GM18511 (cell line): ENCODE results near the gene SYCP1.
"Not testable (repeated sequence)": the region's sequence is repeated elsewhere in the genome, so short reads cannot be mapped to it uniquely, and the experiment has no call there.

Source experiments
- ATAC-seq: cut with Tn5 transposase; IDR thresholded peaks from one replicate; pipeline ENCODE4 v1.9.1; 2021; ENCODE audit warnings: mild to moderate bottlenecking, moderate library complexity; ENCODE audit not compliant: unreplicated experiment

Gene SYCP1, protein sequence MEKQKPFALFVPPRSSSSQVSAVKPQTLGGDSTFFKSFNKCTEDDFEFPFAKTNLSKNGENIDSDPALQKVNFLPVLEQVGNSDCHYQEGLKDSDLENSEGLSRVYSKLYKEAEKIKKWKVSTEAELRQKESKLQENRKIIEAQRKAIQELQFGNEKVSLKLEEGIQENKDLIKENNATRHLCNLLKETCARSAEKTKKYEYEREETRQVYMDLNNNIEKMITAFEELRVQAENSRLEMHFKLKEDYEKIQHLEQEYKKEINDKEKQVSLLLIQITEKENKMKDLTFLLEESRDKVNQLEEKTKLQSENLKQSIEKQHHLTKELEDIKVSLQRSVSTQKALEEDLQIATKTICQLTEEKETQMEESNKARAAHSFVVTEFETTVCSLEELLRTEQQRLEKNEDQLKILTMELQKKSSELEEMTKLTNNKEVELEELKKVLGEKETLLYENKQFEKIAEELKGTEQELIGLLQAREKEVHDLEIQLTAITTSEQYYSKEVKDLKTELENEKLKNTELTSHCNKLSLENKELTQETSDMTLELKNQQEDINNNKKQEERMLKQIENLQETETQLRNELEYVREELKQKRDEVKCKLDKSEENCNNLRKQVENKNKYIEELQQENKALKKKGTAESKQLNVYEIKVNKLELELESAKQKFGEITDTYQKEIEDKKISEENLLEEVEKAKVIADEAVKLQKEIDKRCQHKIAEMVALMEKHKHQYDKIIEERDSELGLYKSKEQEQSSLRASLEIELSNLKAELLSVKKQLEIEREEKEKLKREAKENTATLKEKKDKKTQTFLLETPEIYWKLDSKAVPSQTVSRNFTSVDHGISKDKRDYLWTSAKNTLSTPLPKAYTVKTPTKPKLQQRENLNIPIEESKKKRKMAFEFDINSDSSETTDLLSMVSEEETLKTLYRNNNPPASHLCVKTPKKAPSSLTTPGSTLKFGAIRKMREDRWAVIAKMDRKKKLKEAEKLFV

DNA sequence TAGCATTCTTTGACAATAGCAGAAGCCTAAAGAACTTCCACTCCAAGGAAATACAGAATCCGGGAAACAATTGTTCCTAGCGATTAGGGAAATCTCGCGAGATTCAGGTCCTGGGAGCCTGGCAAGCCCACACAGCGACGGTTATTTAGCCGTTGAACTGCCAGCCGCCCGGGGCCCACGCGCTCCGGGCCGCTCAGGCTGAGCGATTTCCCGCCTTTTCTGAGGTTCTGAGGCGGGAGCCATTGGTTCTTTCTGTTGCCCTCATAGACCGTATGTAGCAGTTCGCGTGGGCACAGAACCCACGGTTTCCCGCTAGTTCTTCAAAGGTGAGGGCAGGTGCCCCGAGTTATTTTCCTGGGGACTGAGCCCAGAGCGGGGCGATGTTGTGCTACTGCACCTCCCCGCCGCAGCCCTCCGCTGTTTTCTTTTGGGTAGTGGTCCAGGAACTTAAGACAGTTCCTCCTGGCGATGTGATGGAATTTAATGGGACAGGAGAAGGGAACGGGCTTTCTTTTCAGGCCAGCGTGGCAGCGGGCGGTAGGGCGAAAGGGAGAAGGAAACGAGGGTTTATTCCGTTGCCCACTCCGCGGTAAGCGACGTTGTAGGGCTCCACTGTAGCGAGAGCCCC, at the start of gene SYCP1:
TSS of gene SYCP1 (plus strand) at position 171 of the 628 bp plus-strand sequence. CDS start 602 bp downstream, outside the sequence.
- no peak for ATAC-seq

DNA sequence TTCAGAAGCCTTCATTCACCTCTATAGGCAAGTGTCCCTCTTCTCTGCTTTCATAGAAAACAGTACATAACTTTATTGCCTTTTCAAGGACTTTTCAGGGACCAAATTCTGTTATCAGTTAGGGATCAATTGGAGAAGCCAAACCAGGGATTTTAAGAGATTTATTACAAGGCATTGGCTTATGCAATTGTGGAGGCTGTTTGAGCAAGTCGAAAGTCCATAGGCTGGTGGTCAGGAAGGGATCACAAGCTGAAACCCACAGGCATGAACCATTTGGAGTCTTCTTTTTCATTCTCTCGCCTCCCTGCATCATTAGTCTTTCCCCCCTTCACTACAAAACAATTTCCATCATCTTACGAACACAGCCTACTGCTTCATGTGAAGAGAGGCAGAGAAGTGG, 34.8 kb upstream of the SYCP1 start:
- no peak for ATAC-seq

DNA sequence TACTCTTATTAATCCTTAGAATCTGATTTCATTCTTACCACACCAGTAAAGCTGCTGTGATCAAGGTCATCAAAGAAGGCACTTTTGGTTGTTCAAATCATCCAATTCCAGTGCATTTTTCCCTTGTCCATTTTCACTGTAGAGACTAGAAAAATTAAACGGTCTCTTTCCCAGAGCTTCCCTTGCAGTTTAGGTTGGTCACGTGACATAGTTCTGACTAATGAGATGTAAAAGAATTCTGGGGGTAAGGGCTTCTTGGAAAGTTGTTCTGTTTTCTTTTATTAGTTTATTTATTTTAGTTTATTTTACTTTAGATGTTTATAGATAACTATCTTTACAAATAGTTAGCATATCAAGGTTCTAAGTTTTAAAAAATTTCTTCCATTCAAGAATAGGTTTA, 34.3 kb upstream of the SYCP1 start:
- ATAC-seq, result no peak

DNA sequence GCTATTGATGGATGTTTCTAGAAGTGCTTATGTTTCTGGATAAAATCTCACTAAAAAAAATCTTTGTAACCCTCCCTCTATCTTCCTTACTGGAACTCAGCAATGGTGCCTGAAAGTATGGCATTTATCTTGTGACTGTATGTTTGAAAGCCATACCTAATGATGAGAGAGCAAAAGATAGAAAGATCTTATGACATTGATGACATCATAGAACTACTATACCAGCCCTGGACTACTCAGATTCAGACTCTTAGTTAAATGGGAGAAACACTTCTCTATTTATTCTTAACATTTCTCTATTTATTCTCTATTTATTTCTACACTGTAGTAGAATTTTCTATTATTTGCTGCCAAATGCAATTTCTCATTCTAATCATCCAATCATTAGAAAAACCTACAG, 32.7 kb upstream of the SYCP1 start:
- no peak for ATAC-seq

DNA sequence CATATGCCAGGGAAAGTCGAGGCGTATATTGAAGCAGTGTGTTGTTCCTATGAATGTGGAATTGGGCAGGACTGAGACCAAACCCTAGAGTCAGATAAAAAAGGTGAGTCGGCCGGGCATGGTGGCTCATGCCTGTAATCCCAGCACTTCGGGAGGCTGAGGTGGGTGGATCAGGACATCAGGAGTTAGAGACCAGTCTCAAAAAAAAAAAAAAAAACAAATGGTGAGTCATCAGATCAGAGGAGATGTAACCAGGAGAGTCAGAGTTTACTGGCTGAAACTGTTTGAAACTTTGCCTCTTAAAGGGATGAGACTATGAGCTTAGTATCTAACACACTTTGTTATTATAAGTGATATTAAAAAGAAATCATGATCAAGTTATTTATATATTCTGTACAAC, 26.4 kb upstream of the SYCP1 start:
- no peak for ATAC-seq

DNA sequence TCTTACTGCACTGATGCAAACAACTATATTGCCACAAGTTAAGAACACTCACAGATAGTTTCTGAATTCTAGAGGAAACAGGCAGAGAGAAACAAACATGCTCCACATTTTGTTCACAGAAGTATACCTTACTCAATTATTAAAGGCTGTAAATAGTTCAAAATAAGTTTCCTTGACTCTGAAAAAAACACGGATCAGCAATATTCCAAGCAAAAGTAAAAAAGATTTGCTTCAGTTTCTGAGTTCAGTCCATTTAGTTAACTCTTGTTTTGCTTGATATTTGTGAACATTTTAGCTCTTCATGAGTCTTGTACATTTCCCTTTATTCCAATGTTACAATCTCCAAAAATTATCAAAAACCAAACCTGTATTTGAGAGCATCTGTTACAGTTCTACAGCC, 24.6 kb upstream of the SYCP1 start:
- ATAC-seq, result not testable (repeated sequence)

DNA sequence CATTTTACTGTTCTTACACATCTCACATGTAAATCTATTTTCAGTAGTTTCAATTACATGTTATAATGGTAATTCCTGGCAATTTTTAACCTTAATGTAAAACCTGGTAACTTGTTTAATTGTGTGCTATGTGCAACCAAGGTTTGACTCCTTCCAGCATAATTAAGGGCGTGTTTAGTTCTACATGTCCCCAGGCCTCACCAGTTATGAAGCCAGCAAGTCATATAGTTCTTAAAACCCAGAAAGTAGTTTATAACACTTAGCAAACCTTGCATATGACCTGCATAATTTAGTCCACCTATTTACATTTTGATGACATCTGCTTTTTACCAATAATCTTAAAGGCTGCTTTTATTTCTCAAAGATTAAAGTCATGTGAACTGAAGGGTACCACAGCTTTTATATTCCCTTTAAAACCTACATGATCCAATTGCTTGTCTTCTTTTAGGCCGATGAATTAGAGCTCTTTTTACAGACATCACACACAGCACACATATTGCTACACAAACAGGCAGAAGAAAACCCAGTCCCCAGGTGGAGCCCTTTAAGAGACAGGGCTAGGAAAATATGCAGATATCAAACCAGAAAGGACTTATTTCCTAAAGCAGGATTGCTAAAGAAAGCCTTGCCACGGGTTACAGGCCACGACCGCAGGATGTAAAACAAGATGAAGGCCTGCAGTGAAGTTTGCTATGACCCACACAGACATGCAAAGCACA, 23.2 kb upstream of the SYCP1 start:
- ATAC-seq, result no peak

DNA sequence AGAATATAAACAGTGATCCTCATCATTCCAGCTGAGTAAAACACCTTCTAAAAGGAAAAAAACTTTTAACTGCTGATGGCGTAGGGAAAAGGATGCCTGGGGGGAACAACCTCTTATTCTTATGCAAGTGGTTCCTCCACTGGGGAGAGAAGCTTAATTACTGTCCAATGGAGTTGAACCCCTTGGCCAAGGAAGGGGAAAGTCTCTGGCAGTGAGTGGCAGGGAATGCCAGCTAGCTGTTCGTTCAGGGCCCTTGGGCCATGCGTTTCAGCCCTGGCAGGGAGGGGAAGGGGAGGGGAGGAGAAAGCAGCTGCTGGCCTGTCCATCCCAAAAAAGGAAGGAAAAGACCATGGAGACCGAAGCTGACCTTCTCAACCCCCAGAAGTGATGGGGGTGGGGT, 22.6 kb upstream of the SYCP1 start:
- ATAC-seq, result no peak

DNA sequence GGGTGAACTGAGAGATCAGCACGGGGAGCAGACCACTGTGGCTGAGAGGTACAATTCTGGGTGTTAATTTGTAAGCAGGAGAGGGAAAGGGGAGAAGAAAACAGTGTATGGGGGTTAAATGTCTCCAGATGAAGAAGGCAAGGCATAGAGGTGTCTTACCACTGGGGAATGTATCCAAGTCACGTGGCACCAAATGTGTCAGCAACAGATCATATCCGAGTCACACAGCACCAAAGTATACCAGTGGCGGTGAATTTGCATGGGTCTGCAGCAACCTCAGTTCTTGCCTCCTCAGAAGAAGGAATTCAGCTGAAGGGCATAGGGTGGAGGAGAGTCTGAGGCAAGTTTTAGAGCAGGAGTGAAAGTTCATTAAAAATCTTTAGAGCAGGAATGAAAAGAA, 21.2 kb upstream of the SYCP1 start:
- ATAC-seq, result no peak

DNA sequence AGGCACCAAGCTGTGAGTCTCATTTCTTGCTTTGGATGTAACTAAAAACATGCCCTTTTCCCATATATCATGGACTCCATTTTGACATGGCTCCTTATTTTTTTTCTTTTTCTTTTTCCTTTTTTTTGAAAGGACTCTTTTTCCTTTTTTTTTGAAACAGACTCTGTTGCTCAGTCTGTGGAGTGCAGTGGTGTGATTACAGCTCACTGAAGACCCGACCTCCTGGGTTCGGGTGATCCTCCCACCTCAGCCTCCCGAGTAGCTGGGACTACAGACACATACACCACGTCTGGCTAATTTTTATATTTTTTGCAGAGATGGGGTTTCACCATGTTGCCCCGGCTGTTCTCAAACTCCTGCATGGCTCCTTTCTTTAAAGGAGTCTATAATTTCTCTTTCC, 10.4 kb upstream of the SYCP1 start:
- ATAC-seq, result no peak

DNA sequence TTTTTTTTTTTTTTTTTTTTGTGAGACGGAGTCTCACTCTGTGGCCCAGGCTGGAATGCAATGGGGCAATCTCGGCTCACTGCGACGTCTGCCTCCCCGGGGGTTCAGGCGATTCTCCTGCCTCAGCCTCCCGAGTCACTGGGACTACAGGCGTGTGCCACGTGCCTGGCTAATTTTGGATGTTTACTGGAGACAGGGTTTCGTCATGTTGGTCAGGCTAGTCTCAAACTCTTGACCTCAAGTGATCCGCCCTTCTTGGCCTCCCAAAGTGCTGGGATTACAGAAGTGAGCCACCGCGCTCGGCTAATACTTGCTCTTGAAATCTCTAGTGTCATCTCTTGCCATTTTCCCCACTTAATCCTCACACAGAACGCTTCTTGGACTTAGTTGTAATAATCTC, 1.1 kb upstream of the SYCP1 start:
- ATAC-seq, result no peak

DNA sequence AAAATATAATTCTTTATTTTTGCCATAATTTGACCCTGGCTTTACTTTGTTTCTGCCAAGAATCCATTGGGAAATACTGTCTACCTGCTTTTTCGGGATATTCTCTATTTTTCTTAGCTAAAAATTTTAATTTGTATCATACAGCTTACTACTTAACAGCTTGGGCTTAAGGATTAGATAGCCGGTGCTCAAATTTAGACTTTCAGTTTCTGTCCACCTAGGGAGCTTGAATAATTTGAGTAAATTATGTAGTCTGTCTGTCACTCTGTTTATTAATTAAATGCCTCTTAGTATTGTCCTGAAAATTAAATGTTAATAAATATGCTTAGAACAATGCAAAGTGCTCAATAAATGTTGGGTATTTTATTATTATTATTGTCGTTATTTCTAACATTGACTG, 6.7 kb downstream of the SYCP1 start:
- no peak for ATAC-seq

DNA sequence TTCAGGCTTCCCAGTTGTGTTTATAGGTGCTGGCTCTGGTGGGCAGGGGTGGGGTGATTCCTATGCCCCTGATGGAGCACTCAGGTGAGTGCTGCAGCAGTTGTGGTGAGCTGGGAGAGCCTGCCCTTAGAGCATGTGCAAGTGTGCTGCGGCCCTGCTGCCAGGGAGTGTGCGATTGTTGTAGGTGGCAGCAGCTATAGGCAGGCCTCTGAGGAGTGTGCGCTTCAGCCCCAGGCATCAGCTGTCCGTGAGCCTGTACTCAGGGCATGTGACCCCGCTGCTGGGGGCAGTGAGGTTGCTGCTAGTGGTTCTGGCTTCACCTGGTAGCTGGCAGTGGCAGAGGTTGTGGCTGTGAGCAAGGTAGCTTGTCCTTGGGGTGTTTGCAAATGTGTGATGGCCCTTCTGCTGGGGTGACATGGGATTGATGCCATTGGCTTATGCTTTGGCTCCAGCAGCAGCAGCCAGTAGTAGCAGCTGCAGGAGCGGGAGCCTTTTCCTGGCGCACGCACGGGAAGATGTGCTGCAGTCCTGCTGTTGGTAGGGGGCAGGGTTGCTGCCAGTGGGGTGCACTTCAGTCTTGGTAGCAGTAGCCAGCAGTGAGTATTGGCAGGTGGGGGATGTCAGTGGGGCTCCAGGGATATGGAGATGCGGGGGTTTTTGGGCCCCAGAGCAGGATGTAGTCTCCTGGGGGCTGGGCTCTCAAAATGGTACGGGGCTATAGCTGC, 37.7 kb downstream of the SYCP1 start:
- no peak for ATAC-seq

DNA sequence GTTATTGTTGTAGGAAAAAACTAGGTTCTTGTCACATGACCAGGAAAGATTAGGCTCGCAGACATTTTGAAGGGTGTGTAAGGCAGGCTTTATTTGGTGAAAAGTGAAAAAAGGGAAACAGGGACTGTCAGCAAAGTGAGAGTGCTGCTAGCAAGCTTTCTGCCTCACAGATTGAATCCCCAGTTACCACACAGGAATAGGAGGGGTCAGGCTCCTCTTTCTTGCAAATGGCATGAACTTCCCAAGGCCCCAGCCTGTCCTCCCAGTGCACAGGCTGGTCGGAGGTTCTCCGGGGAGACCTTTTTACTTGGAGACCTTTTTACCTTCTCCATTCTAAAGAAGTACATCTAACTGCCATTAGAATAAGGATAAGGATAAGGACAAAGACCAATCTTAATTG, 42.1 kb downstream of the SYCP1 start:
- ATAC-seq, result no peak

DNA sequence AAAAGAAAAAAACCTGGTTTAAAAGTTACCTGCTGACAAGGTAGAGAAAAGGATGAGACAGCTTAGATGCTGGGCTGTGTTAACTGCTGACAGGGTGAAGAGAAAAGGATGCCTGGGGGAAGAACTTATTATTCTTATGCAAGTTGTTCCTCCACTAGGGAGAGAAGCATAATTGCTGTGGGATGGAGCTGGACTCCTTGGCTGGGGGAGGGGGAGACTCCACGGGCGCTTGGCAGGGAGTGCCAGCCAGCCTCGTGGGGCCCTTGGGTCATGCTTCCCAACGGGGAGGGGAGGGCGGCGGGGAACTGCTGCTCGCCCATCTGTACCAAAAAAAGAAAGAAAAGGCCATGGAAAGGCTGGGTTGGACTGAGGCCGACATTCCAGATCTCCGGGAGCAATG, 47.2 kb downstream of the SYCP1 start:
- ATAC-seq, result no peak

DNA sequence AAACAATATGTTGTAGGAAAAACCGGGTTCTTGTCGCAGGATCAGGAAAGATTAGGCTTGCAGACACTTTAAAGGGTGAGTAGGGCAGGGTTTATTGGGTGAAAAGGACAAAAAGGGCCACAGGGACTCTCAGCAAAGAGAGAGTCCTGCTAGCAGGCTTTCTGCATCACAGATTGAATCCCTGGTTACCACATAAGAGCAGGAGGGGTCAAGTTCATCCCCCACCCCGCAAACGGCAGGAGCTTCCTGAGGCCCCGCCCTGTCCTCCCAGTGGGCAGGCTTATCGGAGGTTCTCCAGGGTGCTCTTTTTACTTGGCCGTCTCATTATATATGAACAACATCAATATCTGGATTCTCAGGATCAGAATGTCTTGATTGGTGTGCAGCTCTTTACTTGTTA, 47.7 kb downstream of the SYCP1 start:
- no peak for ATAC-seq

DNA sequence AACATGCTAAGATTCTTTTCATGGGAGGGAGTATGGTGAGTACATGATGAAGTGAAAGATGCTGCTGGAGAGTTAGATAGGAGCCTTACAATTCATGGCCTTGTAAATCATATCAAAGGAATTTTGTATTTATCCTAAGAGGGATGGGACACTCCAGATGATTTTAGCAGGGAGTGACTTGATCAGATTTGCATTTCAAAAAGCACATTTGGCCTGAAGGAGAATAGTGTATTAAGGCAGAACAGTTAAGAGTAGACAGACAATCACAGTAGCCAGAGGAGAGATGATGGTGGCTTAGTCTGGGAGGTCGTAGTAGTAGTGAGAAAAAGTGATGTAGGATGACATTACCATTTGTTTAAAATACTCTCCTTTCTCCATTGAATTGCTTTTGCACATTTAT, 48.8 kb downstream of the SYCP1 start:
- no peak for ATAC-seq

DNA sequence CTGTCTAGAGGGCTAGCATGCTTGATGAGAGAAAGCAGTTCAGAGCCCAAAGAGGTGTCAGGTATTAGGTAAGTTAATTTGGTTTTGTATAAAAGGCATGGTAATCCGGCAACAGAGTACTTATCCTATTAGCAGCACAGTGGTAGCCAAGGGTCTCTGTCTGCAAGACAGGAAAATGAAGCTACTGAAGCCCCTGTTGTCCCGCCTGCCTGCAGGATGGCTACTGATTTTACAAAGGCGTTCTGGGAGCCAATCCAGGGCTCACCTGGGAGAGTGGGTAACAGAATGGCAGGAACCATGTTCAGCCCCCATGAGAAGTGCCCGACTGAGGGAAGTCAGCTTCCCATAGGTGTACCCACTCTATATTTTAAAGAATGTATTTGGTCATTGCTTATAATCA, 61.1 kb downstream of the SYCP1 start:
- ATAC-seq, result not testable (repeated sequence)

DNA sequence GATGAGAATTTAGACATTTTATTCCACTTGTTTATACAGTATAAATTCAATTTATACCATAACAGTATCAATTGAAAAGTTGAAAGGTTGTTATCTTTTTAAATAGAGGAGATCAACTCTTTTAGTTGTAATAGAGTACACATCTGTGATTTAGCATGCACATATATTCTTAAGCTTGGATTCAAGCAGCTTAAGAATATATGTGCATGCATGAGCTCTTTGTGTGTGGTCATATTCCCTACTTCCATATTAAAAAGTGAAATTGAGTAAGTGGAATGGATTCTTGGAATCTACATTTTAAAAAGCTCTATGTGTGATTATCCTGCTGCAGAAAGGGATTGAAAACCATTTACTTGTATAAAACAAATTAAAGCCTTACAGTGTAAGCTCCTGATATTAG, 71.9 kb downstream of the SYCP1 start:
- no peak for ATAC-seq

DNA sequence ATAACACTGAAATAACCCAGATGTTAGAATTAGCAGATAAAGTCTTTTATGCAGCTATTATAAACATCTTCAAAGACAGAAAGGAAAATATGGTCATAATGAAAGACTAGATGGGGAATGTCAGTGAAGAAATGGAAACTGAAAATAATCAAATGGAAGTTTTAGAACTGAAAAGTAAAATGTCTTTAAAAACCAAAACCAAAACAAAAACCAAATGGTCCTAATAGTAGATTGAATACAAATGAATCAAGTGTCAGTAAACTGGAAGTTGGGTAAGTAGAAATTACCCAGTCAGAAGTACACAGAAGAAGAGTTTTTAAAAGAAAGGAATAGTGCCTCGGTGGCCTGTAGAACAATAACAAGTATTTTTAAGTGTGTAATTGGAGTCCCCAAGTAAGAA, 72.7 kb downstream of the SYCP1 start:
- no peak for ATAC-seq
